ENCODE data around the gene SH2D7.

SH2D7 gene

GRCh38 chr15:78102211-78102610 is 9.8 kb downstream of the SH2D7 start:
- no peak overlapping the region for H3K4me3 ChIP-seq (ENCODE audit: low read depth, low read length)

GRCh38 chr15:78102741-78103140 is 10.4 kb downstream of the SH2D7 start:
- no peak for TF ChIP-seq CTCF (conservative IDR thresholded peaks at IDR 0.05; ENCODE audit: low read depth, low read length)
- DNase-seq (ENCODE audit: low read depth), result no peak
- H3K4me3 ChIP-seq (ENCODE audit: low read depth, low read length), result no peak overlapping the region

More at GRCh38 chr15:78102211-78102610, 9.8 kb downstream of the SH2D7 start:
- TF ChIP-seq CTCF (conservative IDR thresholded peaks at IDR 0.05; ENCODE audit: low read depth, low read length), result no peak
- DNase-seq (ENCODE audit: low read depth), result no peak

- no peak for DNase-seq (ENCODE audit: low read depth)
- H3K4me3 ChIP-seq (ENCODE audit: low read depth, low read length), result no peak overlapping the region
- no peak for TF ChIP-seq CTCF (conservative IDR thresholded peaks at IDR 0.05; ENCODE audit: low read depth, low read length)
Observed at GRCh38 chr15:78103406-78104118, 11.2 kb downstream of the SH2D7 start.

- no peak for DNase-seq (ENCODE audit: low read depth)
- no peak for TF ChIP-seq CTCF (conservative IDR thresholded peaks at IDR 0.05; ENCODE audit: low read depth, low read length)
- H3K4me3 ChIP-seq (ENCODE audit: low read depth, low read length), result no peak overlapping the region
Observed at GRCh38 chr15:78104119-78104479, 11.7 kb downstream of the SH2D7 start.

- no peak for TF ChIP-seq CTCF (conservative IDR thresholded peaks at IDR 0.05; ENCODE audit: low read depth, low read length)
- no peak for DNase-seq (ENCODE audit: low read depth)
- H3K4me3 ChIP-seq (ENCODE audit: low read depth, low read length), result no peak overlapping the region
Observed at GRCh38 chr15:78104566-78105475, 12.5 kb downstream of the SH2D7 start.

- TF ChIP-seq CTCF (conservative IDR thresholded peaks at IDR 0.05; ENCODE audit: low read depth, low read length), result no peak
- DNase-seq (ENCODE audit: low read depth), result peak; percentile 27
- no peak overlapping the region for H3K4me3 ChIP-seq (ENCODE audit: low read depth, low read length)
Observed at GRCh38 chr15:78105476-78106241, 13.3 kb downstream of the SH2D7 start.

Measured in choroid plexus epithelial cell (primary cell).